K562 (cell line): ENCODE results near the gene XPNPEP3. TPM values are rescaled to one million over a fixed set of nuclear protein-coding genes. Genes with fewer than 3 reads are reported as not detected.

Experiments
- CREB3 ChIP-seq: fragments of 450-650 bp; conservative IDR thresholded peaks from 2 replicates; pipeline ENCODE4 v1.6.1; 2016; ENCODE audit warnings: missing genetic modification characterization, low read depth, mild to moderate bottlenecking, missing compliant biosample characterization, moderate library complexity
- FIP1L1 ChIP-seq: fragments of 200-400 bp; formaldehyde crosslinking; IDR thresholded peaks from 2 replicates; pipeline ENCODE4 v1.6.1; 2018; ENCODE audit warnings: mild to moderate bottlenecking, low read depth, low read length; ENCODE audit not compliant: poor library complexity, severe bottlenecking
- GTF3C2 ChIP-seq: IDR thresholded peaks from 3 replicates; pipeline ENCODE4 v1.6.1; 2011; ENCODE audit warnings: borderline replicate concordance, mild to moderate bottlenecking, moderate library complexity; ENCODE audit not compliant: insufficient read length; ENCODE audit errors: extremely low read depth
- HES1 ChIP-seq: fragments of 450-650 bp; IDR thresholded peaks from 2 replicates; pipeline ENCODE4 v1.6.1; 2016; ENCODE audit warnings: low read depth, mild to moderate bottlenecking, moderate library complexity
- MNT ChIP-seq, 2 experiments: fragments of 450-650 bp; conservative IDR thresholded peaks; 2 replicates each; pipeline ENCODE4 v1.6.1; 2017; ENCODE audit warnings: mild to moderate bottlenecking in 2 of 2, moderate library complexity in 2 of 2
- ZNF407 ChIP-seq: fragments of 450-650 bp; IDR thresholded peaks from 2 replicates; pipeline ENCODE4 v1.6.1; 2016; ENCODE audit warnings: low read depth
- ZNF740 ChIP-seq, 3 experiments: fragments of 200-800 bp in 1 of 3; sonication (Bioruptor generic) in 1 of 3; sonication (generic) in 1 of 3; formaldehyde crosslinking in 1 of 3; IDR thresholded peaks; 2 replicates each; pipeline versions ENCODE4 v1.6.1 to v1.8.0; 2016 to 2022; ENCODE audit warnings: mild to moderate bottlenecking in 2 of 3, missing compliant biosample characterization in 2 of 3, missing genetic modification characterization in 2 of 3, missing genetic modification reagents in 1 of 3
- ZNF830 ChIP-seq: fragments of 250-450 bp; sonication (Bioruptor Pico); IDR thresholded peaks from 2 replicates; pipeline ENCODE4 v1.5.0; 2021; ENCODE audit warnings: mild to moderate bottlenecking
- polyA plus RNA-seq, 8 experiments: library from polyadenylated mRNA; depleted of rRNA in 4 of 8; stranded (reverse) in 5 of 8; unstranded in 3 of 8; fragments of >200 nt; fragmentation: Nextera tagmentation in 2 of 8; fragmentation: Illumina TruSeq in 1 of 8; extraction: Ambion mirVana in 2 of 8; extraction: Trizol in 1 of 8; gene quantifications; 2 replicates each; pipeline versions ENCODE4 v1.2.1 to v1.2.3, GENCODE V29; 2011 to 2014; ENCODE audit warnings: inconsistent platforms in 1 of 8, missing spikeins in 1 of 8
- total RNA-seq, 7 experiments: library from RNA; depleted of rRNA in 6 of 7; stranded (reverse); fragments of >200 nt in 6 of 7; fragmentation: Illumina TruSeq in 2 of 7; extraction: Trizol in 2 of 7; gene quantifications; 2 replicates each; pipeline versions ENCODE4 v1.2.1 to v1.2.3, GENCODE V29; 2011 to 2021; ENCODE audit warnings: low replicate concordance in 1 of 7

Gene XPNPEP3
- total and polyA plus RNA-seq, 9 of the 15 experiments (the other 6 are each of a cell fraction or from before 2014, with no cell fraction given): 9.1 to 22.6 (median 15.6) TPM

GRCh38 chr22:40950962-40951794 is 94.2 kb downstream of the XPNPEP3 start, which contains the start of gene RBX1 (continued):
- TF ChIP-seq ZNF407: no peak
- peak; percentile 76 to 80 for TF ChIP-seq MNT (conservative IDR thresholded peaks at IDR 0.05)
- TF ChIP-seq FIP1L1: no peak
- no peak for TF ChIP-seq ZNF830 (CRISPR knock-in tag)
- TF ChIP-seq ZNF740 (CRISPR knock-in tag; IDR thresholded peaks at IDR 0.05): peak; percentile 84
- TF ChIP-seq ZNF740 (tag; IDR thresholded peaks at IDR 0.05): peak in 1 of 2 experiments; percentile 43; a peak in 1 of 4 replicates
- TF ChIP-seq HES1: no peak
- no peak for TF ChIP-seq GTF3C2
- no peak for TF ChIP-seq CREB3 (tag)
